IMR-90 (cell line): Measurements from ENCODE around the gene KCNAB2.

Experiments used
- BHLHE40 ChIP-seq: fragments of 150-350 bp; IDR thresholded peaks from 2 replicates; pipeline ENCODE4 v1.6.1; 2016; ENCODE audit warnings: mild to moderate bottlenecking, low read depth, low read length
- FOS ChIP-seq: fragments of 150-350 bp; IDR thresholded peaks from 2 replicates; pipeline ENCODE4 v1.6.1; 2016; ENCODE audit warnings: low read depth, low read length
- MAFK ChIP-seq: IDR thresholded peaks from 2 replicates; pipeline ENCODE4 v1.6.1; 2012; ENCODE audit warnings: low read depth, low read length, improper control_type of control experiment
- MXI1 ChIP-seq: IDR thresholded peaks from 2 replicates; pipeline ENCODE4 v1.6.1; 2012; ENCODE audit warnings: low read depth, mild to moderate bottlenecking, low read length, moderate library complexity, borderline replicate concordance
- NFE2L2 ChIP-seq: fragments of 150-350 bp; IDR thresholded peaks from 2 replicates; pipeline ENCODE4 v1.6.1; 2016; ENCODE audit warnings: low read depth, mild to moderate bottlenecking, low read length
- POLR2A ChIP-seq: IDR thresholded peaks from 2 replicates; pipeline ENCODE4 v1.6.1; 2012; ENCODE audit warnings: mild to moderate bottlenecking, low read depth, low read length
- RAD21 ChIP-seq: IDR thresholded peaks from 2 replicates; pipeline ENCODE4 v1.6.1; 2012; ENCODE audit warnings: low read length, improper control_type of control experiment
- RCOR1 ChIP-seq: IDR thresholded peaks from 2 replicates; pipeline ENCODE4 v1.6.1; 2012; ENCODE audit warnings: mild to moderate bottlenecking, low read length, improper control_type of control experiment; ENCODE audit not compliant: insufficient replicate concordance
- RFX5 ChIP-seq: IDR thresholded peaks from 2 replicates; pipeline ENCODE4 v1.8.0; 2012; ENCODE audit warnings: low read depth, mild to moderate bottlenecking, low read length, moderate library complexity
- SMC3 ChIP-seq: fragments of 150-350 bp; IDR thresholded peaks from 2 replicates; pipeline ENCODE4 v1.6.1; 2016; ENCODE audit warnings: low read depth, mild to moderate bottlenecking, antibody characterized with exemption, low read length, moderate library complexity
- TF ChIP-seq, protein P1 (sequence below): conservative IDR thresholded peaks from 2 replicates; pipeline ENCODE4 v1.5.1; 2012; ENCODE audit warnings: mild to moderate bottlenecking, low read depth, low read length, improper control_type of control experiment
- TF ChIP-seq, protein P2 (sequence below): fragments of 150-350 bp; IDR thresholded peaks from 2 replicates; pipeline ENCODE4 v1.6.1; 2016; ENCODE audit warnings: low read depth, mild to moderate bottlenecking, low read length, moderate library complexity, borderline replicate concordance

DNA sequence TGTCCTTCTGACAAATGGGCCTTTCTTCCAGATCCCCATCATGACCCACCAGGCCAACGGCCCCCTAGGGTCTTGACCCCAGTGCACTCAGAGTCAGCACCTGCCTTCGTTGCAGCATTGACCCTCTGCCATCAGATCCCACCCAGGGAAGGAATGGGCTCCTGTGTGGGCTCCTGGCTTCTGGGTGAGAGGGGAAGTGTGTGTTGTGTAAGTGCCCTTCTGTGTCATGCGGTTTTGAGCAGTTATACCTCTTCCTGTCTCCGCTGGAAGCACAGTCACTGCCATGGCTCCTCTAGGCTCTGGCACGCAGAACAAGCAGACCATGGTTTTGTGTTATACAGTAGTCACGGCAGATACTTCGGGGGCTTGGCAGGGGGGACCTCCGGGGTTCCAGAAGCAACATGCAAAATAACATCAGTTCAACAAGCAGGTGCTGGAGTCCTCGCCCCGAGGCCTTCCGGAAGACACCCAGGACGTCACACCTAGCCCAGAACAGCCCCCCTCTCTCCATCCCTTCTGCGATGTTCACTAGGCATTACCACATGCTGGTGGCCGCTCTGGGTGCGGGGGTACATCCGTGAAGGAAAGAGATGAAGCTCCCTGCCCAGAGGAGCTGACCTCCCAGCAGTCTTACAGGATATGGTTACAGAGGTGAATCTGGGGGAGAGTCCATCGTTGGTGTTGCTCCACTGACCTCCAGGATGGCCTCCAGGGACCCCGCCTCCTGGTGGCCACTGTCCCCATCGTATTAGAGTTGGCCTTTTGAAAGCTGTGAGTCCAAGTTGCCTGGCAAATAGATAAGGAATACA lies 17.4 kb upstream of the KCNAB2 start:
- TF ChIP-seq SMC3 (no peak), NFE2L2 (no peak), RAD21 (no peak), MXI1 (no peak), MAFK (no peak), POLR2A (no peak), RCOR1 (no peak), FOS (no peak), BHLHE40 (no peak), RFX5 (no peak)
- TF ChIP-seq, protein P1, sequence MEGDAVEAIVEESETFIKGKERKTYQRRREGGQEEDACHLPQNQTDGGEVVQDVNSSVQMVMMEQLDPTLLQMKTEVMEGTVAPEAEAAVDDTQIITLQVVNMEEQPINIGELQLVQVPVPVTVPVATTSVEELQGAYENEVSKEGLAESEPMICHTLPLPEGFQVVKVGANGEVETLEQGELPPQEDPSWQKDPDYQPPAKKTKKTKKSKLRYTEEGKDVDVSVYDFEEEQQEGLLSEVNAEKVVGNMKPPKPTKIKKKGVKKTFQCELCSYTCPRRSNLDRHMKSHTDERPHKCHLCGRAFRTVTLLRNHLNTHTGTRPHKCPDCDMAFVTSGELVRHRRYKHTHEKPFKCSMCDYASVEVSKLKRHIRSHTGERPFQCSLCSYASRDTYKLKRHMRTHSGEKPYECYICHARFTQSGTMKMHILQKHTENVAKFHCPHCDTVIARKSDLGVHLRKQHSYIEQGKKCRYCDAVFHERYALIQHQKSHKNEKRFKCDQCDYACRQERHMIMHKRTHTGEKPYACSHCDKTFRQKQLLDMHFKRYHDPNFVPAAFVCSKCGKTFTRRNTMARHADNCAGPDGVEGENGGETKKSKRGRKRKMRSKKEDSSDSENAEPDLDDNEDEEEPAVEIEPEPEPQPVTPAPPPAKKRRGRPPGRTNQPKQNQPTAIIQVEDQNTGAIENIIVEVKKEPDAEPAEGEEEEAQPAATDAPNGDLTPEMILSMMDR = no peak
- TF ChIP-seq, protein P2, sequence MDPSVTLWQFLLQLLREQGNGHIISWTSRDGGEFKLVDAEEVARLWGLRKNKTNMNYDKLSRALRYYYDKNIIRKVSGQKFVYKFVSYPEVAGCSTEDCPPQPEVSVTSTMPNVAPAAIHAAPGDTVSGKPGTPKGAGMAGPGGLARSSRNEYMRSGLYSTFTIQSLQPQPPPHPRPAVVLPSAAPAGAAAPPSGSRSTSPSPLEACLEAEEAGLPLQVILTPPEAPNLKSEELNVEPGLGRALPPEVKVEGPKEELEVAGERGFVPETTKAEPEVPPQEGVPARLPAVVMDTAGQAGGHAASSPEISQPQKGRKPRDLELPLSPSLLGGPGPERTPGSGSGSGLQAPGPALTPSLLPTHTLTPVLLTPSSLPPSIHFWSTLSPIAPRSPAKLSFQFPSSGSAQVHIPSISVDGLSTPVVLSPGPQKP = no peak
